DND-41 (cell line): ENCODE data around the gene FHIT.

Experiments
- CTCF ChIP-seq: IDR thresholded peaks from 2 replicates; pipeline ENCODE4 v1.5.1; 2012; ENCODE audit warnings: borderline replicate concordance, low read length, moderate library complexity, mild to moderate bottlenecking; ENCODE audit not compliant: poor library complexity, severe bottlenecking; ENCODE audit errors: extremely low read depth
- EZH2 ChIP-seq: IDR thresholded peaks from 3 replicates; pipeline ENCODE4 v1.6.1; 2012; ENCODE audit warnings: borderline replicate concordance, low read depth, mild to moderate bottlenecking, moderate library complexity, low read length, inconsistent platforms; ENCODE audit not compliant: severe bottlenecking

GRCh38 chr3:61066800-61067199 lies 184.5 kb downstream of the FHIT start:
- TF ChIP-seq CTCF (no peak), EZH2 (no peak)
